GM20000 (cell line): ENCODE data around the gene KNTC1.
"Not testable (repeated sequence)": the region's sequence is repeated elsewhere in the genome, so short reads cannot be mapped to it uniquely, and the experiment has no call there.

Experiments used
- DNase-seq: peaks from one replicate; pipeline ENCODE4 v3.0.0; 2012; ENCODE audit warnings: low spot score
- TF ChIP-seq, protein P1 (sequence below): IDR thresholded peaks from 2 replicates; pipeline ENCODE4 v1.5.1; 2012; ENCODE audit warnings: mild to moderate bottlenecking, control low read depth; ENCODE audit errors: extremely low read depth, missing control alignments

KNTC1 gene

DNA sequence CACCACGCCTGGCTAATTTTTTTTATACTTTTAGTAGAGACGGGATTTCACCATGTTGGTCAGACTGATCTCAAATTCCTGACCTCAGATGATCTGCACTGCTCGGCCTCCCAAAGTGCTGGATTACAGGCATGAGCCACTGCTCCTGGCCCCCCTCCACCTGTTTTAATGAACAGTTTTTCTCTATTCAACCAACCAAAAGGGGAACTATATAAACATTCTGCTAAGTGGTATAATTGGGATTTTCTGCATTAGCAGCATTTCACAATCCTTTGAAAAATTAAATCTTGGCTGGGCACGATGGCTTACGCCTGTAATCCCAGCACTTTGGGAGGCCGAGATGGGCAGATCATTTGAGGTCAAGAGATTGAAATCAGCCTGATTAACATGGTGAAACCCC is 44.8 kb downstream of the KNTC1 start:
- no peak for DNase-seq
- TF ChIP-seq, protein P1, sequence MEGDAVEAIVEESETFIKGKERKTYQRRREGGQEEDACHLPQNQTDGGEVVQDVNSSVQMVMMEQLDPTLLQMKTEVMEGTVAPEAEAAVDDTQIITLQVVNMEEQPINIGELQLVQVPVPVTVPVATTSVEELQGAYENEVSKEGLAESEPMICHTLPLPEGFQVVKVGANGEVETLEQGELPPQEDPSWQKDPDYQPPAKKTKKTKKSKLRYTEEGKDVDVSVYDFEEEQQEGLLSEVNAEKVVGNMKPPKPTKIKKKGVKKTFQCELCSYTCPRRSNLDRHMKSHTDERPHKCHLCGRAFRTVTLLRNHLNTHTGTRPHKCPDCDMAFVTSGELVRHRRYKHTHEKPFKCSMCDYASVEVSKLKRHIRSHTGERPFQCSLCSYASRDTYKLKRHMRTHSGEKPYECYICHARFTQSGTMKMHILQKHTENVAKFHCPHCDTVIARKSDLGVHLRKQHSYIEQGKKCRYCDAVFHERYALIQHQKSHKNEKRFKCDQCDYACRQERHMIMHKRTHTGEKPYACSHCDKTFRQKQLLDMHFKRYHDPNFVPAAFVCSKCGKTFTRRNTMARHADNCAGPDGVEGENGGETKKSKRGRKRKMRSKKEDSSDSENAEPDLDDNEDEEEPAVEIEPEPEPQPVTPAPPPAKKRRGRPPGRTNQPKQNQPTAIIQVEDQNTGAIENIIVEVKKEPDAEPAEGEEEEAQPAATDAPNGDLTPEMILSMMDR, result no peak

DNA sequence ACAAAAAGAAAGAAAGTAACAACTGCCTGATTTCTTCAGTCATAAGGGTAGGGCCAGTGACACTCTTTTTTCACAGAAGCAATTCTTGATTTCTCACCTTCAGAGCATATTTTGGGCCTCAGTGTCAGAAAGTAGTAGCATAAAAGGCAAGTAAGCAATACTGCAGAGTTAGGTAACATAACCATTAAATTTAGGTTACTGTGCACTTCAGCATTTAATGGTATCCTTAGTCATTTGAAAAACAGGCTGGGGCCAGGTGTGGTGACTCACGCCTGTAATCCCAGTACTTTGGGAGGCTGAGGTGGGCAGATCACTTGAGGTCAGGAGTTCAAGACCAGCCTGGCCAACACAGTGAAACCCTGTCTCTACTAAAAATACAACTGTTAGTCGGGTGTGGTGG is 56.2 kb downstream of the KNTC1 start:
- DNase-seq, result not testable (repeated sequence)

DNA sequence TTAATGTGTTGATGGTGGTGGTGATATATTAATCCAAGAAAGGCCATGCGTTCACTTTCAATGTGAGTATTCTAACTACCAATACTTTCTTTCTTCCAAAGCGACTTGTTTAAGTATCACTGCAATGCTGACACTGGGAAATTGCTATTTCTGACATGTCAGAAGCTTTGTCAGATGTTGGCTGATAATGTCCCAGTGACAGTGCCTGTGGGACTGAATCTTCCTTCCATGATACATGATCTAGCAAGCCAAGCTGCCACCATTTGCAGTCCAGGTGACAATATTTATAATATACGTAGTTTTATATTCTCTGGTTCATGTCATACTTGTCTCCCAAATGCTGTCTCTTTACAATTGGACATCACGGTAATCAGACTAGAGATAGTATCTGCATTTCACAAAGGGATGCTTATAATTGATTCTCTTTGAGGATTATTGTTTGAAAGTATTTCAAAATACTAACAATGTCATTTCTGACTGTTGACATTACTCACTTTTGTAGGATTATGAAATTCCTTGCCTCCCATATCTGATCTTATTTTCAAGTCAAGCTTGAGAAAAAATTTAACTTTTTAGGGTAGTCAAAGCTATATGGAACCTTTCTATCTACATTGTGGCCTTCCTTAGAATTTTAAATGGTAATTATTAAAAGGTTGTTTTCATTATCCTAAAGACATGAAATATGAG is 57.3 kb downstream of the KNTC1 start:
- no peak for DNase-seq
- TF ChIP-seq, protein P1, result no peak

DNA sequence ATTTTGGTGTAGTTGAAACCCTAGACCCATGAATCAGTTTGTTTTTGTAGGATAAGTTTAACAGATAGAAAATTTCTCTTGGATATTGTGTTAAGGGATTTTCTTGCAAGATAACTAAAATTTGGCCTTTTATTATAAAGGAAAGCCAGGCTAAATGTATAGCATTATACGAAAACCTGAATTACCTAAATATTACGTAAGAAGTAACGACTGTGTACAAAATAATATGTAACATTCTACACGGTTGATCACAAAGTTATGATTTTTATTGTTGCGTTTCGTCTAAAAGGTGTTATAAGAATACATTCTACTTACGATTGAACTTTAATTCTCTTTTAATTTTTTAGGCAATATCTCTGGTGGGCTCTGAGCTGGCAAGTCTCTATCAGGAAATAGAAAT is 63.9 kb downstream of the KNTC1 start:
- no peak for DNase-seq
- TF ChIP-seq, protein P1, result no peak

DNA sequence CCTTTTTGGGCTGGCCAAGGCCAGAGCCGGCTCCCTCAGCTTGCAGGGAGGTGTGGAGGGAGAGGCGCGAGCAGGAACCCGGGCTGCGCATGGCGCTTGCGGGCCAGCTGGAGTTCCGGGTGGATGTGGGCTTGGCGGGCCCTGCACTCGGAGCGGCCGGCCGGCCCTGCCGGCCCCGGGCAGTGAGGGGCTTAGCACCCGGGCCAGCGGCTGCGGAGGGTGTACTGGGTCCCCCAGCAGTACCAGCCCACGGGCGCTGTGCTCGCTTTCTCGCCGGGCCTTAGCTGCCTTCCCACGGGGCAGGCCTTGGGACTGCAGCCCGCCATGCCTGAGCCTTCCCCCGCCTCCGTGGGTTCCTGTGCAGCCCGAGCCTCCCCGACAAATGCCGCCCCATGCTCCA is 64.9 kb downstream of the KNTC1 start:
- DNase-seq, result not testable (repeated sequence)

DNA sequence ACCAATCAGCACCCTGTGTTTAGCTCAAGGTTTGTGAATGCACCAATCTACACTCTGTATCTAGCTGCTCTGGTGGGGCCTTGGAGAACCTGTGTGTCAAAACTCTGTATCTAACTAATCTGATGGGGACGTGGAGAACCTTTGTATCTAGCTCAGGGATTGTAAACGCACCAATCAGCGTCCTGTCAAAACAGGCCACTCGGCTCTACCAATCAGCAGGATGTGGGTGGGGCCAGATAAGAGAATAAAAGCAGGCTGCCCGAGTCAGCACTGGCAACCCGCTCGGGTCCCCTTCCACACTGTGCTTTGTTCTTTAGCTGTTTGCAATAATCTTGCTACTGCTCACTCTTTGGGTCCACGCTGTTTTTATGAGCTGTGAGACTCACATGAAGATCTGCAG is 65.5 kb downstream of the KNTC1 start:
- DNase-seq, result not testable (repeated sequence)

DNA sequence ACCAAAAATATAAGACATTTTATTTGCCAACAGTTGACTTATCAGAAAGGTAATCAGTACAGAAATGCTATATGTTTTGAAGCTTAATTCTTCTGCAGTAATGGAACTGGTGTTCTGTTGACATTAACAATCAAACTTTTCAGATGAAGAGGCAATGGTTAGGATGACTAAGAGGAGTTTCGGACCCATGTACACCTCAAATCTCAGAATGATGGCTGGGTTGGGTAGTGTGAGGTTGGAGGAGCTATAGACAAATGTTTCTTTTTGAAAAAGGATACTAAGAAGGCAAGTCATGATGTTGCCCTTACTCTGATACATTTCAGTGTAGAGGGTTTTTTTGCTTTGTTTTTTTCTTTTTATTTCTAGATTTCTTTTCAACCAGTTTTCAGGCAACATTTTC is 66.9 kb downstream of the KNTC1 start:
- DNase-seq, result no peak
- TF ChIP-seq, protein P1, result no peak

DNA sequence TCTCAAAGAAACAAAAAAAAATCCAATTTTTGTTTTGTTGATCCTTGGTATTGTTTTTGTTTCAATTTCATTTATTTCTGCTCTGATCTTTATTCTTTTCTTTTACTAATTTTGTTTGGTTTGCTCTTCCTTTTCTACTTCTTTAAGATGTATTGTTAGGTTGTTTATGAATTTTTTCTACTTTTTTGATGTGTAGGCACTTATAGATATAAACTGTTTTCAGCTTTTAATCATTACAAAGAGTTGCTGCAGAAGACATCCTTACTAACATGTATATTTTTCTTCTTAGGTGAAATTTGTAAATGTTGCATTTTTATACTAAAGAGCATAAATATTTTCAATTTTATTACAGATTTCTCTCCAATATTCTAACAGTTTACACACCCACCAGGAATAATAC is 69.8 kb downstream of the KNTC1 start:
- no peak for DNase-seq
- TF ChIP-seq, protein P1, result no peak

DNA sequence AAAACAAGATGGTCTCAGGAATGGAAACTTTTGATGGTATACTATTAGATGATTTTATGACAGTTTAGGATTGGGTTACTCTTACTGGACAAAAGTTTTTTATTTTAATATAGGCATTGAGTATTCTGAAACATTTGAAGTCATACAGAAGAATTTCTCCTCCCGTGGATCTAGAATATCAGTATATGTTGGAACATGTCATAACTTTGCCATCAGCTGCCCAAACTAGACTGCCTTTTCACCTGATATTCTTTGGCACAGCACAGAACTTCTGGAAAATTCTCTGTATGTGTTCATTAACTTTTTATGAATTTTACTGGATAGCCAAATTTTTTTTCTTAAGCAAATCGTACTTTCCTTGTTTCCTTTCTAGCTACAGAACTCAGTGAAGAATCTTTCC is 75.4 kb downstream of the KNTC1 start:
- TF ChIP-seq, protein P1, result no peak
- DNase-seq, result no peak
